Vagina (tissue), 2 donors: ENCODE data around the gene C2orf42.

Experiments used
- POLR2A ChIP-seq, 2 donors: fragments of 450-650 bp; IDR thresholded peaks; one replicate each; pipeline ENCODE4 v1.6.1; 2017; ENCODE audit warnings: antibody characterized with exemption in 2 of 2, mild to moderate bottlenecking in 2 of 2, moderate library complexity in 2 of 2
- TF ChIP-seq, protein P1 (sequence below), 3 experiments: fragments of 450-650 bp in 2 of 3; fragments of 200-600 bp in 1 of 3; sonication (generic) in 1 of 3; IDR thresholded peaks; one replicate each; pipeline ENCODE4 v1.5.1; 2017 to 2019; ENCODE audit warnings: antibody characterized with exemption in 3 of 3, mild to moderate bottlenecking in 2 of 3, moderate library complexity in 2 of 3

DNA sequence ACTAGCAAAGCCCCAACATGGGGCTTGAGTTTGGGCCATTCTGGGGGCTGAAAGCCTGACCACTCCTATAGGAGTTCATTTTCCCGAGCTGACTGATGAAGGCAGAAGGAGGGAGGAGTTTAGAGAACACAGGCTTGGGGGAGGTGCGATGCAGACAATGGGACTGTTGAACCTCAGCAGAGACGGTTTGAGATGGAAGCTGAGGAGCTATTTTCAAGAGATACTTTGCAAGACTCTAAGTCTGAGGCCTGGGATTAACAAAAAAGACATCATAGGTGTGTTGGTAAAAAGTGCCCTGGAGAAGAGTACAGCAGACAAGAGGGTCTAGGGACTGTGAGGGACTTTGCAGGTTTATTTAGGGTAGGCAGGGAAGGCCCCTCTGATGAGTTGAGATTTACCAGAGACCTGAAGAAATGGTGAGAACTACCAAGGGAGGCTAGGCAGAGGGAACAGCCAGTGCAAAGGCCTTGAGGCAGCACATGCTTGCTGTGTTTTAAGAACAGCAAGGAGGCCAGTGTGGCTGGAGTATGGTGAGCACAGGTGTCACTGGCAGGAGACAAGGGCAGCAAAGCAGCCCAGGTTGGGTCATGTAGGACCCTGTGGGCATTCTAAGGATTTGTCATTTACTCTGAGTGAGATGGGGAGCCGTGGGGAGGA, 71.9 kb downstream of the C2orf42 start:
- TF ChIP-seq, protein P1, sequence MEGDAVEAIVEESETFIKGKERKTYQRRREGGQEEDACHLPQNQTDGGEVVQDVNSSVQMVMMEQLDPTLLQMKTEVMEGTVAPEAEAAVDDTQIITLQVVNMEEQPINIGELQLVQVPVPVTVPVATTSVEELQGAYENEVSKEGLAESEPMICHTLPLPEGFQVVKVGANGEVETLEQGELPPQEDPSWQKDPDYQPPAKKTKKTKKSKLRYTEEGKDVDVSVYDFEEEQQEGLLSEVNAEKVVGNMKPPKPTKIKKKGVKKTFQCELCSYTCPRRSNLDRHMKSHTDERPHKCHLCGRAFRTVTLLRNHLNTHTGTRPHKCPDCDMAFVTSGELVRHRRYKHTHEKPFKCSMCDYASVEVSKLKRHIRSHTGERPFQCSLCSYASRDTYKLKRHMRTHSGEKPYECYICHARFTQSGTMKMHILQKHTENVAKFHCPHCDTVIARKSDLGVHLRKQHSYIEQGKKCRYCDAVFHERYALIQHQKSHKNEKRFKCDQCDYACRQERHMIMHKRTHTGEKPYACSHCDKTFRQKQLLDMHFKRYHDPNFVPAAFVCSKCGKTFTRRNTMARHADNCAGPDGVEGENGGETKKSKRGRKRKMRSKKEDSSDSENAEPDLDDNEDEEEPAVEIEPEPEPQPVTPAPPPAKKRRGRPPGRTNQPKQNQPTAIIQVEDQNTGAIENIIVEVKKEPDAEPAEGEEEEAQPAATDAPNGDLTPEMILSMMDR (IDR thresholded peaks at IDR 0.05) = no peak
- no peak for TF ChIP-seq POLR2A (IDR thresholded peaks at IDR 0.05)
